KOPT-K1 (cell line): Measurements from ENCODE around the gene AUTS2.
"Not testable (repeated sequence)": the region's sequence is repeated elsewhere in the genome, so short reads cannot be mapped to it uniquely, and the experiment has no call there.

Experiments
- H3K27ac ChIP-seq: fragments of 200-600 bp; sonication (generic); 2 replicates; pipeline ENCODE4 v1.5.1; 2016; ENCODE audit warnings: antibody characterized with exemption, mild to moderate bottlenecking, low read depth, low read length; ENCODE audit not compliant: poor library complexity, severe bottlenecking
- H3K36me3 ChIP-seq: fragments of 200-600 bp; sonication (generic); 2 replicates; pipeline ENCODE4 v1.5.1; 2017; ENCODE audit warnings: antibody characterized with exemption, mild to moderate bottlenecking, low read length, moderate library complexity; ENCODE audit not compliant: insufficient read depth
- H3K9me3 ChIP-seq: fragments of 200-600 bp; sonication (generic); 2 replicates; pipeline ENCODE4 v1.5.1; 2017; ENCODE audit warnings: antibody characterized with exemption, low read length, mild to moderate bottlenecking; ENCODE audit not compliant: insufficient read depth, poor library complexity, severe bottlenecking

The AUTS2 gene

GRCh38 chr7:70585071-70585470 is 986.8 kb downstream of the AUTS2 start:
- Histone ChIP-seq H3K36me3 (no peaks in the 10 kb centered on the region), H3K27ac (no peak overlapping the region), H3K9me3 (no peaks in the 10 kb centered on the region)

DNA sequence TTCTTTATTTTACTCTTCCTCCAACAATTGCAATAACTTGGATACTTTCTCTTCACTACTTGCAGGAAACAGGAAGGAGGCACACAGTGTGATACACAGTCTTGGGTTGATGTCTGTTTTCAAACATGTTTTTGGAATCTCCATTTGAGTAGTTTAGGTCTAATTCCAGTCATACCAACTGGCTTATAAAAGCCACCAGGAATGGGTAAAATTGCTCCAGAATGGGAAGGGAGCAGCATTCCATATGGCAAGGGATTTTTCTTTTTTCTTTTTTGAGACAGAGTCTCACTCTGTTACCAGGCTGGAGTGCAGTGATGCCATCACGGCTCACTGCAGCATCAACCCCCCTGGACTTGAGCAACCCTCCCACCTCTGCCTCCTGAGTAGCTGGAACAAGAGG is 988.5 kb downstream of the AUTS2 start:
- Histone ChIP-seq H3K9me3 (no peaks in the 10 kb centered on the region), H3K36me3 (no peaks in the 10 kb centered on the region), H3K27ac (no peak overlapping the region)

DNA sequence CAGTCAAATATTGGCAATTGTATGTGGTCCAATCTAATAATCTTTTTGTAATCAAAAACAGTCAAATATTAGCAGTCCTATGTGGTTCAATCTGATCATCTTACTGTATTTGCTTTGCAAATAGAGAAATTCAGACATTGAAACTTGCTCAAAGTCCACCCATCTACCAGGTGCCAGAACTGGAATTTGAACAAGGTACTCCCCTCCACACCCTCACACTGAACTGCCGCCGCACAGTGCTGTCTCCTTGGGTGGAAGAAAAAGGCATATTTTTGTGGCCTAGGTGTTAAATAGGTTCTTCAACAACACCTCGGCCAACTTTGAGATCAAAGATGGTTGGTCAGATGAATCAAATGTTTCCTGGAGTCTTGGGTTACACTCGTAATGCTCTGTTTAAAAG is 989.5 kb downstream of the AUTS2 start:
- H3K36me3 ChIP-seq: no peaks in the 10 kb centered on the region
- no peak overlapping the region for H3K27ac ChIP-seq
- H3K9me3 ChIP-seq: no peaks in the 10 kb centered on the region

GRCh38 chr7:70588191-70588921 is 990.1 kb downstream of the AUTS2 start:
- Histone ChIP-seq H3K9me3 (no peaks in the 10 kb centered on the region), H3K36me3 (no peaks in the 10 kb centered on the region), H3K27ac (no peak overlapping the region)

DNA sequence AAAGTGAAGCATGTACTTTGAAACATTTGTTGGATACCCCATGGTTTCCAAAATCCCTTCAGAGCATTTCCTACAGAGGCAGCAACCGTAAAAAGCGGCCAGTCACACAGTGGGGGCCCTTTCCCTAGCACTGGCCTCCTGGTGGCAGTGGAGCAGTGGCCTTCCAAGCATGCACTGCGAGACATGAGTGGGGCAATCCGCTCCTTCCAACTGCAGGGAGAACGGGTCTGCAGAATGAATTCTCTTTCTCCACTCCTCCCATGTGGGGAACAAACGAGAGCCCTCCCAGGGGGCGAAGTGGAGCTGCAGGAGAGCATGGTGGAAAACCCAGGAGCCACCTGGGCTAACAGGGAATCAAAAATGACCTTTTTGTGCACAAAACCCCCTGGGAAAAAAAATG is 990.7 kb downstream of the AUTS2 start:
- Histone ChIP-seq H3K9me3 (no peaks in the 10 kb centered on the region), H3K27ac (no peak overlapping the region), H3K36me3 (no peaks in the 10 kb centered on the region)

DNA sequence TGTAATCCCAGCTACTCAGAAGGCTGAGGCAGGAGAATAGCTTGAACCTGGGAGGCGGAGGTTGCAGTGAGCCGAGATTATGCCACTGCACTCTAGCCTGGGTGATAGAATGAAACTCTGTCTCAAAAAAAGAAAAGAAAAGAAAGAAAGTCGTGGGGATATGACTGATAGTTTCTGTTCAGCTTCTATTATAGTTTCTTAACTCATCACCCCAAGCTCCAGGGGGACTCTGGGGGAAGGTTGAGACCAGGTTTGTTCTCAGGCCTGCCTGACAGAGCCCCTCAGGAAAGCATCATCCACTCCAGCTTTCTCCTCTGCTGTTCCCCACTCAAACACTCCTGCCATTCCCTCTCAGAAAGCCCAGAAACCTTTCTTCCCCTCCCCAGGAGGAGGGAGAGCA is 991.3 kb downstream of the AUTS2 start:
- H3K9me3 ChIP-seq: no peaks in the 10 kb centered on the region
- no peak overlapping the region for H3K27ac ChIP-seq
- no peaks in the 10 kb centered on the region for H3K36me3 ChIP-seq

GRCh38 chr7:70590126-70590854 is 992.0 kb downstream of the AUTS2 start:
- Histone ChIP-seq H3K27ac (no peak overlapping the region), H3K36me3 (no peaks in the 10 kb centered on the region), H3K9me3 (no peaks in the 10 kb centered on the region)

GRCh38 chr7:70591643-70592042 is 993.4 kb downstream of the AUTS2 start:
- Histone ChIP-seq H3K9me3 (no peaks in the 10 kb centered on the region), H3K27ac (no peak overlapping the region), H3K36me3 (no peaks in the 10 kb centered on the region)

DNA sequence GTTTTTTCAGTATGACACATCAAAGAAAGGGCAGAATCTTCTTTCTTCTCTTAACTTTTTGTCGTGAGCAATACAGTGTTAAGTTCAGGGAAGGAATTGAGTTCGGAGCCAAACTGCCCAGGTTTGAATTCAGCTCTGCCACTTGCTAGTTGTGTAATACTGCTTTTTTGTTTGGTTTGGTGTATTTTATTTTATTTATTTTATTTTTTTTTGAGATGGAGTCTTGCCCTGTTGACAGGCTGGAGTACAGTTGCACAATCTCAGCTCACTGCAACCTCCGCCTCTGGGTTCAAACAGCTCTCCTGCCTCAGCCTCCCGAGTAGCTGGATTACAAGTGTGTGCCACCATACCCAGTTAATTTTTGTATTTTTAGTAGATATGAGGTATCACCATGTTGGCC is 993.9 kb downstream of the AUTS2 start:
- no peaks in the 10 kb centered on the region for H3K9me3 ChIP-seq
- H3K27ac ChIP-seq: no peak overlapping the region
- no peaks in the 10 kb centered on the region for H3K36me3 ChIP-seq

GRCh38 chr7:70594170-70594569 is 995.9 kb downstream of the AUTS2 start:
- Histone ChIP-seq H3K36me3 (no peaks in the 10 kb centered on the region), H3K9me3 (no peaks in the 10 kb centered on the region), H3K27ac (no peak overlapping the region)

DNA sequence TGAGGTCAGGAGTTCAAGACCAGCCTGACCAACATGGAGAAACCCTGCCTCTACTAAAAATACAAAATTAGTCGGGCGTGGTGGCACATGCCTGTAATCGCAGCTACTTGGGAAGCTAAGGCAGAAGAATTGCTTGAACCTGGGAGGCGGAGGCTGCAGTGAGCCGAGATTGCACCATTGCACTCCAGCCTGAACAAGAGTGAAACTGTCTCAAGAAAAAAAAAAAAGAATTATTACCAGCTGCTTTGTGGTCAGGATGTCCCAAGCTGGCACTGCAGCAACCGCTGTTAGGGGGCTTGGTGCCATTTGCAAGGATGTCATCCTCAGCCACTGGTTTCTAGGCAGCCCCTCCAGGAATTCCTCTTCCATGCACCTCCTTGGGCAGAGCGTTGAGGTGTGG is 996.6 kb downstream of the AUTS2 start:
- H3K9me3 ChIP-seq, H3K36me3 ChIP-seq, H3K27ac ChIP-seq: not testable (repeated sequence)

- H3K27ac ChIP-seq: no peak overlapping the region
- H3K9me3 ChIP-seq: no peaks in the 10 kb centered on the region
- H3K36me3 ChIP-seq: no peaks in the 10 kb centered on the region
Measured at GRCh38 chr7:70595370-70595754, 997.1 kb downstream of the AUTS2 start.

DNA sequence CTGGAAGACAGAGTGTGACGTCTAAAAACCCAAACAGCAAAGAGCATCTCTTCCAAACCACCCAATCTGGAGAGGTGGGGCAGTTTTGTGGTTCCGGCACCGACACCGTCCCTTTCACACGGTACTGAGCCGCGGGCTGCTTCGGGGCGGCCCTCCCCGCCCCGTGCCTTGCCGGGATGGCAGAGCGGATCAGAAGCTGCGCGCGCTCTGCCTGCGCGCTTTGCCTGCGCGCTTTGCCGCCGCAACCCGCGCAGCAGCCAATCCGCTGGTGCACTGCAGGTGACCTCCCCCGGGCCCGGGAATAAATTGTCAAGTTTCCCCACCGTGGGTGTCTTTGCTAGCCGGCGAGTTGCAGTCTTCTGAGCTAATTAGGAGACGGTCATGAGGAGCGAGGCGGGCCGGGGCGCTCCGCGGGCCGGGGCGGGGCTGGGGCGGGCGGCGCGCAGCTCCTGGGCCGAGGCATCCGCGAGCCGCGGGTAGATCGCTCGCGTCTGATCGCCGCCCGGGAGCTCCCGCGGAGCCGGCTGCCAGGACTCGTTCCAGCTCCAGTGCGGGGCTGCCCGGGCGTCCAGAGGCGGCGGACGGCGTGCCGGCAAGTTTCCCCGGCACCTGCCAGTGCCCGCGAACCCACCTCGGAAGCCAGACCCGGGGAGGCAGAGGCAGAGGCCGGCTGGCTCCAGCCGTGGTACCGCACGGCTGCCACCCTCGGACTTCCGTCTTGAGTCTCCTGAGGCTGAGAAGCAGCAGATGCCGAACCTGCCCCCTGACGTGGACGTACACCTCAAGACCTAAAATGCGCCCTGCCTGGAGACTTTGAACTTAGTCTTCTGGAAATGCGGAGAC is 997.7 kb downstream of the AUTS2 start:
- H3K9me3 ChIP-seq: peaks cover 5% of the 10 kb centered on the region
- H3K36me3 ChIP-seq: no peaks in the 10 kb centered on the region
- H3K27ac ChIP-seq: no peak overlapping the region

DNA sequence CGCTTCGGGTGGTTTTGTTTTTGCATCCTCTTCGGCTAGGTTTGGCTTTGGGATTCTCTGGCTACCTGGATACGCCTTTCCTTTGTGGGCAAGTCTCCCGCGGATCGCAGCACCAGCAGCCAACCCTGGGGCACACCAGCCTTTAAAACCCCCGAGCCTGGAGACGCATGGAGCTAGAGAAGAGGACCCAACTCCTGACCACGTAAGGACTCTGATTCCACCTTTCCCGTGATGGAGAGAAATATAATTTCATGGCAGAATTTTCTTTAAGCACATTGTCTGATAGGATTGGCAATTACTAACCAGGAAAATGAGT is 998.3 kb downstream of the AUTS2 start:
- Histone ChIP-seq H3K9me3 (peaks cover 11% of the 10 kb centered on the region), H3K36me3 (no peaks in the 10 kb centered on the region), H3K27ac (no peak overlapping the region)

- peaks cover 12% of the 10 kb centered on the region for H3K9me3 ChIP-seq
- H3K36me3 ChIP-seq: no peaks in the 10 kb centered on the region
- H3K27ac ChIP-seq: no peak overlapping the region
Measured at GRCh38 chr7:70597066-70597465, 998.8 kb downstream of the AUTS2 start.
